Lower lobe of right lung (tissue), 2 donors: ENCODE data around the gene ITPKC. TPM values are rescaled to one million over a fixed set of nuclear protein-coding genes. Genes with fewer than 3 reads are reported as not detected.
"Not testable (repeated sequence)": the region's sequence is repeated elsewhere in the genome, so short reads cannot be mapped to it uniquely, and the experiment has no call there.

ENCODE experiments used
- ATAC-seq, 2 donors: fragments of 200-7000 bp; cut with Tn5 transposase; one replicate each; pipeline ENCODE4 v1.9.1; 2020 to 2022; ENCODE audit warnings: mild to moderate bottlenecking in 2 of 2, moderate library complexity in 2 of 2
- DNase-seq: peaks from one replicate; pipeline ENCODE4 v3.0.0-alpha.2; 2020
- H3K27ac ChIP-seq: fragments of 200-600 bp; one replicate; pipeline ENCODE4 v1.8.0; 2022
- H3K27me3 ChIP-seq: fragments of 200-600 bp; one replicate; pipeline ENCODE4 v1.8.0; 2022; ENCODE audit warnings: low read depth
- H3K36me3 ChIP-seq: fragments of 200-600 bp; one replicate; pipeline ENCODE4 v1.8.0; 2022; ENCODE audit warnings: mild to moderate bottlenecking
- H3K4me1 ChIP-seq: fragments of 200-600 bp; one replicate; pipeline ENCODE4 v1.8.0; 2022
- H3K4me3 ChIP-seq: fragments of 200-600 bp; one replicate; pipeline ENCODE4 v1.8.0; 2022; ENCODE audit warnings: mild to moderate bottlenecking
- H3K9me3 ChIP-seq: fragments of 200-600 bp; one replicate; pipeline ENCODE4 v1.8.0; 2022
- intact Hi-C: fragments of 100-400 bp; cut with DNase I; formaldehyde crosslinking; loops from one replicate; pipeline ENCODE4 v1.11.0; 2022
- total RNA-seq: library from RNA; stranded (reverse); fragmentation: NEBNext Ultra II Directional; extraction: Animal tissue kit (Norgen Biotek cat#: 25700); gene quantifications from one replicate; pipeline ENCODE4 v1.2.1, GENCODE V29; 2021
- TF ChIP-seq, protein P1 (sequence below): fragments of 200-600 bp; IDR thresholded peaks from one replicate; pipeline ENCODE4 v1.8.0; 2022; ENCODE audit warnings: antibody characterized with exemption, mild to moderate bottlenecking
- donor health status: DM: no; HTN: yes; CAD: no; lungs with severe emphysema.

The ITPKC gene
- total RNA-seq, 1 donor from 2014 or later: 34.9 TPM

DNA sequence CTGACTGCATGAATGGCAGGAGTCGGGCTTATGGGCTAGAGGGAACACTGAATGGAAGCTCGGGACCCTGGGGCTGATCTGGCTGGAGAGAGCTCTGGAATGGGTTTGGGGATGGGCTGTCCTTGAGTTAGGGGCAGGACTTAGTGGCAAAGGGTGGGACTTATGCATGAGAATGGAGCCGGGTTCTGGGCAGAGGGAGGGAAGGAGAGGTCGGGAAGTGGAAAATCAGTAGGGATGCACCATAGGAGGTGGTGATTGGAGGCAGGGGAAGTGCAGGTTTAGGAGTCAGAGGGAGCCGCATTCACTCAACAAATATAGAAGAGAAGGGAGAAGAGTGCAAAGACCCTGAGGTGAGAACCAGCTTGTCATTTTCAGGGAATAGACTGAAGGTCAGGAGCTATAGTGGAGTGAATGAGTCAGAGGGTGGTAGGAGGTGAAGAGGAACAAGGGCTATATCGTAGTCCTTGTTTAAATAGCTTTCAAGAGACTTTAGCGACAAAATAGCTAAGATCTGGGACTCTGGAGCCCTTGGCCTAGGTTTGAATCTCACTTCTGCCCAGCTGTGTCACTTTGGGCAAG, 61.9 kb downstream of the ITPKC start:
- Histone ChIP-seq H3K27me3 (no peaks in the 10 kb centered on the region), H3K36me3 (peaks cover 8% of the 10 kb centered on the region), H3K27ac (peak overlapping the region; percentile 96), H3K9me3 (no peaks in the 10 kb centered on the region), H3K4me1 (peaks cover 22% of the 10 kb centered on the region), H3K4me3 (peak overlapping the region; percentile 60)
- DNase-seq (no peak), ATAC-seq (no peak)
- intact Hi-C loops: no loop called here
- TF ChIP-seq, protein P1, sequence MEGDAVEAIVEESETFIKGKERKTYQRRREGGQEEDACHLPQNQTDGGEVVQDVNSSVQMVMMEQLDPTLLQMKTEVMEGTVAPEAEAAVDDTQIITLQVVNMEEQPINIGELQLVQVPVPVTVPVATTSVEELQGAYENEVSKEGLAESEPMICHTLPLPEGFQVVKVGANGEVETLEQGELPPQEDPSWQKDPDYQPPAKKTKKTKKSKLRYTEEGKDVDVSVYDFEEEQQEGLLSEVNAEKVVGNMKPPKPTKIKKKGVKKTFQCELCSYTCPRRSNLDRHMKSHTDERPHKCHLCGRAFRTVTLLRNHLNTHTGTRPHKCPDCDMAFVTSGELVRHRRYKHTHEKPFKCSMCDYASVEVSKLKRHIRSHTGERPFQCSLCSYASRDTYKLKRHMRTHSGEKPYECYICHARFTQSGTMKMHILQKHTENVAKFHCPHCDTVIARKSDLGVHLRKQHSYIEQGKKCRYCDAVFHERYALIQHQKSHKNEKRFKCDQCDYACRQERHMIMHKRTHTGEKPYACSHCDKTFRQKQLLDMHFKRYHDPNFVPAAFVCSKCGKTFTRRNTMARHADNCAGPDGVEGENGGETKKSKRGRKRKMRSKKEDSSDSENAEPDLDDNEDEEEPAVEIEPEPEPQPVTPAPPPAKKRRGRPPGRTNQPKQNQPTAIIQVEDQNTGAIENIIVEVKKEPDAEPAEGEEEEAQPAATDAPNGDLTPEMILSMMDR: no peak

GRCh38 chr19:40780582-40780981, 63.7 kb downstream of the ITPKC start:
- TF ChIP-seq, protein P1: no peak
- no peak overlapping the region for H3K27ac ChIP-seq
- H3K36me3 ChIP-seq: peaks cover 20% of the 10 kb centered on the region
- no peaks in the 10 kb centered on the region for H3K27me3 ChIP-seq
- no peak for ATAC-seq
- DNase-seq: no peak
- H3K4me3 ChIP-seq: no peak overlapping the region
- peaks cover 22% of the 10 kb centered on the region for H3K4me1 ChIP-seq
- intact Hi-C loops: no loop called here
- H3K9me3 ChIP-seq: no peaks in the 10 kb centered on the region

- Histone ChIP-seq H3K9me3 (no peaks in the 10 kb centered on the region), H3K4me3 (no peak overlapping the region), H3K27ac (no peak overlapping the region), H3K36me3 (peaks cover 20% of the 10 kb centered on the region), H3K27me3 (no peaks in the 10 kb centered on the region), H3K4me1 (peaks cover 22% of the 10 kb centered on the region)
- TF ChIP-seq, protein P1: no peak
- DNase-seq: no peak
- ATAC-seq: no peak
- intact Hi-C loops: no loop called here
These were observed 64.2 kb downstream of the ITPKC start for GRCh38 chr19:40781140-40781539.

- ATAC-seq (no peak), DNase-seq (no peak)
- H3K4me3 ChIP-seq: no peak overlapping the region
- peaks cover 12% of the 10 kb centered on the region for H3K4me1 ChIP-seq
- no peaks in the 10 kb centered on the region for H3K9me3 ChIP-seq
- TF ChIP-seq, protein P1: no peak
- peaks cover 38% of the 10 kb centered on the region for H3K36me3 ChIP-seq
- H3K27ac ChIP-seq: no peak overlapping the region
- H3K27me3 ChIP-seq: no peaks in the 10 kb centered on the region
- intact Hi-C loops: no loop called here
These were observed 66.8 kb downstream of the ITPKC start for GRCh38 chr19:40783711-40784110.

GRCh38 chr19:40784146-40784545, 67.2 kb downstream of the ITPKC start:
- H3K27me3 ChIP-seq, ATAC-seq, DNase-seq, H3K27ac ChIP-seq, H3K9me3 ChIP-seq, H3K4me3 ChIP-seq, intact Hi-C loops, H3K4me1 ChIP-seq: not testable (repeated sequence)
- H3K36me3 ChIP-seq: peaks cover 42% of the 10 kb centered on the region

GRCh38 chr19:40785526-40785925, 68.6 kb downstream of the ITPKC start:
- H3K4me1 ChIP-seq: no peaks in the 10 kb centered on the region
- no peaks in the 10 kb centered on the region for H3K9me3 ChIP-seq
- ATAC-seq (no peak), DNase-seq (no peak)
- H3K27me3 ChIP-seq: no peaks in the 10 kb centered on the region
- H3K4me3 ChIP-seq: no peak overlapping the region
- no peak overlapping the region for H3K27ac ChIP-seq
- peaks cover 42% of the 10 kb centered on the region for H3K36me3 ChIP-seq
- TF ChIP-seq, protein P1: no peak
- intact Hi-C loops: no loop called here
